GM12891 (cell line): ENCODE measurements around the gene TSSK3.

Source experiments
- PAX5 ChIP-seq: IDR thresholded peaks from 2 replicates; pipeline ENCODE4 v1.6.1; 2011; ENCODE audit warnings: low read length, moderate library complexity, mild to moderate bottlenecking; ENCODE audit not compliant: insufficient read depth, severe bottlenecking
- POLR2A ChIP-seq: IDR thresholded peaks from 2 replicates; pipeline ENCODE4 v1.6.1; 2011; ENCODE audit warnings: low read depth, low read length, control low read depth
- POLR2AphosphoS5 ChIP-seq: IDR thresholded peaks from 2 replicates; pipeline ENCODE4 v1.6.1; 2011; ENCODE audit warnings: low read depth, low read length, control low read depth
- POU2F2 ChIP-seq: IDR thresholded peaks from 2 replicates; pipeline ENCODE4 v1.6.1; 2011; ENCODE audit warnings: low read depth, mild to moderate bottlenecking, control low read depth, low read length, moderate library complexity
- SPI1 ChIP-seq: IDR thresholded peaks from 2 replicates; pipeline ENCODE4 v1.6.1; 2011; ENCODE audit warnings: low read depth, low read length, control low read depth
- TAF1 ChIP-seq: IDR thresholded peaks from 2 replicates; pipeline ENCODE4 v1.6.1; 2011; ENCODE audit warnings: low read depth, low read length, control low read depth

- no peak for TF ChIP-seq POLR2A
- TF ChIP-seq POLR2AphosphoS5, result no peak
- TF ChIP-seq POU2F2, result 0 out of 2 replicates have a peak, but pooled peaks have one; percentile 27
- TF ChIP-seq TAF1, result no peak
- TF ChIP-seq PAX5, result no peak
- TF ChIP-seq SPI1, result no peak
Measured at GRCh38 chr1:32334864-32335534, 27.3 kb upstream of the TSSK3 start.
